ENCODE data around the gene ZC3H12C. TPM values are rescaled to one million over a fixed set of nuclear protein-coding genes. Genes with fewer than 3 reads are reported as not detected.

Gene ZC3H12C
- total RNA-seq, 1 donor from 2014 or later, result 11.8 TPM

GRCh38 chr11:110077831-110078325, 15.3 kb upstream of the ZC3H12C start:
- peaks cover 18% of the 10 kb centered on the region for H3K4me1 Mint-ChIP-seq (ENCODE audit: unreplicated experiment)
- DNase-seq (ENCODE audit: extremely low spot score, unreplicated experiment), result no peak
- no peaks in the 10 kb centered on the region for H3K9me3 Mint-ChIP-seq
- no peaks in the 10 kb centered on the region for H3K27me3 Mint-ChIP-seq
- TF ChIP-seq CTCF (conservative IDR thresholded peaks at IDR 0.05), result no peak
- no peaks in the 10 kb centered on the region for H3K36me3 Mint-ChIP-seq
- no peak overlapping the region for H3K4me3 Mint-ChIP-seq
- H3K27ac Mint-ChIP-seq, result peak overlapping the region; percentile 46

GRCh38 chr11:110078923-110079544, 14.2 kb upstream of the ZC3H12C start:
- peaks cover 18% of the 10 kb centered on the region for H3K4me1 Mint-ChIP-seq (ENCODE audit: unreplicated experiment)
- H3K27me3 Mint-ChIP-seq, result no peaks in the 10 kb centered on the region
- no peak for TF ChIP-seq CTCF (conservative IDR thresholded peaks at IDR 0.05)

GRCh38 chr11:110079726-110080125, 13.5 kb upstream of the ZC3H12C start:
- no peaks in the 10 kb centered on the region for H3K36me3 Mint-ChIP-seq
- no peak for TF ChIP-seq CTCF (conservative IDR thresholded peaks at IDR 0.05)
- H3K27me3 Mint-ChIP-seq, result no peaks in the 10 kb centered on the region
- H3K4me3 Mint-ChIP-seq, result no peak overlapping the region
- H3K27ac Mint-ChIP-seq, result no peak overlapping the region
- H3K4me1 Mint-ChIP-seq (ENCODE audit: unreplicated experiment), result peaks cover 18% of the 10 kb centered on the region
- no peaks in the 10 kb centered on the region for H3K9me3 Mint-ChIP-seq
- no peak for DNase-seq (ENCODE audit: extremely low spot score, unreplicated experiment)

More at GRCh38 chr11:110078923-110079544, 14.2 kb upstream of the ZC3H12C start:
- Mint-ChIP-seq H3K9me3 (no peaks in the 10 kb centered on the region), H3K4me3 (no peak overlapping the region), H3K36me3 (no peaks in the 10 kb centered on the region), H3K27ac (no peak overlapping the region)
- no peak for DNase-seq (ENCODE audit: extremely low spot score, unreplicated experiment)

GRCh38 chr11:110081462-110082376, 11.5 kb upstream of the ZC3H12C start:
- peaks cover 10% of the 10 kb centered on the region for H3K4me1 Mint-ChIP-seq (ENCODE audit: unreplicated experiment)
- H3K27me3 Mint-ChIP-seq, result no peaks in the 10 kb centered on the region
- H3K4me3 Mint-ChIP-seq, result no peak overlapping the region
- DNase-seq (ENCODE audit: extremely low spot score, unreplicated experiment), result no peak
- no peak overlapping the region for H3K27ac Mint-ChIP-seq
- no peaks in the 10 kb centered on the region for H3K36me3 Mint-ChIP-seq
- H3K9me3 Mint-ChIP-seq, result no peaks in the 10 kb centered on the region
- no peak for TF ChIP-seq CTCF (conservative IDR thresholded peaks at IDR 0.05)

- H3K4me1 Mint-ChIP-seq (ENCODE audit: unreplicated experiment), result peaks cover 3% of the 10 kb centered on the region
- no peak for DNase-seq (ENCODE audit: extremely low spot score, unreplicated experiment)
- no peaks in the 10 kb centered on the region for H3K36me3 Mint-ChIP-seq
- no peak for TF ChIP-seq CTCF (conservative IDR thresholded peaks at IDR 0.05)
- H3K4me3 Mint-ChIP-seq, result no peak overlapping the region
- H3K27ac Mint-ChIP-seq, result no peak overlapping the region
- no peaks in the 10 kb centered on the region for H3K27me3 Mint-ChIP-seq
- H3K9me3 Mint-ChIP-seq, result no peaks in the 10 kb centered on the region
These were observed 10.3 kb upstream of the ZC3H12C start for GRCh38 chr11:110082899-110083298.

All from type B pancreatic cell (in vitro differentiated cells).